Measurements from ENCODE around the gene WDR45.
A peak's percentile ranks its signal among the peaks of the same experiment; 100 is the strongest.
"Not testable (repeated sequence)": the region's sequence is repeated elsewhere in the genome, so short reads cannot be mapped to it uniquely, and the experiment has no call there.

WDR45 gene

GRCh38 chrX:49079489-49080428 is at the start of gene WDR45:
WDR45 (minus strand) TSS chrX:49079887; CDS start chrX:49078095, 1,792 bp downstream.
- peak within 1 kb of the TSS; percentile 71 for H3K4me3 ChIP-seq (ENCODE audit: low read depth, low read length)
- no peak for DNase-seq (ENCODE audit: low read depth)
- TF ChIP-seq, protein P1, sequence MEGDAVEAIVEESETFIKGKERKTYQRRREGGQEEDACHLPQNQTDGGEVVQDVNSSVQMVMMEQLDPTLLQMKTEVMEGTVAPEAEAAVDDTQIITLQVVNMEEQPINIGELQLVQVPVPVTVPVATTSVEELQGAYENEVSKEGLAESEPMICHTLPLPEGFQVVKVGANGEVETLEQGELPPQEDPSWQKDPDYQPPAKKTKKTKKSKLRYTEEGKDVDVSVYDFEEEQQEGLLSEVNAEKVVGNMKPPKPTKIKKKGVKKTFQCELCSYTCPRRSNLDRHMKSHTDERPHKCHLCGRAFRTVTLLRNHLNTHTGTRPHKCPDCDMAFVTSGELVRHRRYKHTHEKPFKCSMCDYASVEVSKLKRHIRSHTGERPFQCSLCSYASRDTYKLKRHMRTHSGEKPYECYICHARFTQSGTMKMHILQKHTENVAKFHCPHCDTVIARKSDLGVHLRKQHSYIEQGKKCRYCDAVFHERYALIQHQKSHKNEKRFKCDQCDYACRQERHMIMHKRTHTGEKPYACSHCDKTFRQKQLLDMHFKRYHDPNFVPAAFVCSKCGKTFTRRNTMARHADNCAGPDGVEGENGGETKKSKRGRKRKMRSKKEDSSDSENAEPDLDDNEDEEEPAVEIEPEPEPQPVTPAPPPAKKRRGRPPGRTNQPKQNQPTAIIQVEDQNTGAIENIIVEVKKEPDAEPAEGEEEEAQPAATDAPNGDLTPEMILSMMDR (IDR thresholded peaks at IDR 0.05; ENCODE audit: control insufficient read depth, extremely low read depth, insufficient read depth), result no peak

- no peak overlapping the region for H3K4me3 ChIP-seq (ENCODE audit: low read depth, low read length)
- TF ChIP-seq, protein P1 (IDR thresholded peaks at IDR 0.05; ENCODE audit: control insufficient read depth, extremely low read depth, insufficient read depth), result no peak
- no peak for DNase-seq (ENCODE audit: low read depth)
Measured at GRCh38 chrX:49129427-49129826, 49.7 kb upstream of the WDR45 start.

DNA sequence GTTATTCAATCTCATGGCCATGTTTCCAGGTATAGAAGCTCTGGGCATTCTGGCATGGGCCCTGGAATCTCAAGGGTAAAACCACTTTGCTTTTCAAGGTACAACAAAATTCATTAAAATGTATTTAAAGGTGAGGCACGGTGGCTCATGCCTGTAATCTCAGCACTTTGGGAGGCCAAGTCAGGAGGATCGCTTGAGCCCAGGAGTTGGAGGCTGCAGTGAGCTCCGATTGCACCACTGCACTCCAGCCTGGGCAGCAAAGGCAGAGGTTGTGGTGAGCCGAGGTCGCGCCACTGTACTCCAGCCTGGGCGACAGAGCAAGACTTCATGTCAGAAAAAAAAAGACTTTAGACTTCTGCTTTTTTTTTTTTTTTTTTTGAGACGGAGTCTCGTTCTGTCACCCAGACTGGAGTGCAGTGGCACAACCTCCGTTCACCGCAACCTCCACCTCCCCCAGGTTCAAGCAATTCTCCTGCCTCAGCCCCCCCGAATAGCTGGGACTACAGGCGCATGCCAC is 48.1 kb upstream of the WDR45 start:
- DNase-seq (ENCODE audit: low read depth); H3K4me3 ChIP-seq (ENCODE audit: low read depth, low read length): not testable (repeated sequence)

- TF ChIP-seq, protein P1 (IDR thresholded peaks at IDR 0.05; ENCODE audit: control insufficient read depth, extremely low read depth, insufficient read depth), result no peak
- DNase-seq (ENCODE audit: low read depth), result no peak
Measured at GRCh38 chrX:49122499-49122898, 42.8 kb upstream of the WDR45 start.

GRCh38 chrX:49120091-49120490 is 40.4 kb upstream of the WDR45 start:
- H3K4me3 ChIP-seq (ENCODE audit: low read depth, low read length), result no peak overlapping the region
- DNase-seq (ENCODE audit: low read depth), result no peak
- TF ChIP-seq, protein P1 (IDR thresholded peaks at IDR 0.05; ENCODE audit: control insufficient read depth, extremely low read depth, insufficient read depth), result no peak

More at GRCh38 chrX:49122499-49122898, 42.8 kb upstream of the WDR45 start:
- H3K4me3 ChIP-seq (ENCODE audit: low read depth, low read length), result peak overlapping the region; percentile 93

DNA sequence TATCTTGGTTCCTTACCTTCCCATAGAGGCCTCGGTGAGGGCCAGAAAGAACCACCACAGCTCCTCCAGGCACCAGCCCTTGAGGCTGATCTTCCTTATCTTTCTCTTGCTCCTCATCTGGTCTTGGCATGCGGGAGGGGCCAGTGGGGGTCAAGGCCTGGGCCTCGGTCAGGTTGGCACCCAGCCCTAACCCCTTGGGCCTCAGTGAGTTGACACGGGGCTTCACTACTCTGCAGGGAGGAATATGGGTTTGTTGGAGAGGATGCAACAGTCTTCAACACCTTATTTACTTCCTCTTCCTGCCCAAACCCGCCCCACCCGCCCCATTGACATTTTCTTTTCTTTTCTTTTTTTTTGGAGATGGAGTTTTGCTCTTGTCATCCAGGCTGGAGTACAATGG is 37.9 kb upstream of the WDR45 start:
- H3K4me3 ChIP-seq (ENCODE audit: low read depth, low read length), result no peak overlapping the region
- DNase-seq (ENCODE audit: low read depth), result no peak
- TF ChIP-seq, protein P1 (IDR thresholded peaks at IDR 0.05; ENCODE audit: control insufficient read depth, extremely low read depth, insufficient read depth), result no peak

DNA sequence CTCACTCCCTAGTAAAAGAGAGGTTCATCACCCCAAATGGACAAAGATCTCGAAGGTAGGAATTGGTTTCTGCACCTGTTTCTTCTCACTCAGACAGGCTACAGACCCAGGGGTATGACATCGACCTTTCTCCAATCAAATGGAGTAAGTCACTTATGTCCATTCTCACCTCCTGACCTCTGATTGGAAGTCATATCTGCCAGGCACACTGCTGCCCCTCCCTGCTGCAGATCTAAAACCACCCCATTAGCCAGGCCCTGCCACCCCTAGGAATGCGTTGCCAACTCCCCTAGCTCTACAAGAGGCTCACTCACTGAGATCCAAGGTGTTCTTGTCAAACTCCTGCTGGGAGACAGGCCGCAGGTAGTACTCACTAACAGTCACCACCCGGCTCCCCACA is 37.0 kb upstream of the WDR45 start:
- DNase-seq (ENCODE audit: low read depth), result no peak
- TF ChIP-seq, protein P1 (IDR thresholded peaks at IDR 0.05; ENCODE audit: control insufficient read depth, extremely low read depth, insufficient read depth), result no peak
- H3K4me3 ChIP-seq (ENCODE audit: low read depth, low read length), result no peak overlapping the region
